ENCODE results near the gene BLCAP.
"Not testable (repeated sequence)": the region's sequence is repeated elsewhere in the genome, so short reads cannot be mapped to it uniquely, and the experiment has no call there.

BLCAP gene

GRCh38 chr20:37471741-37472235, 55.9 kb downstream of the BLCAP start:
- TF ChIP-seq EZH2 (IDR thresholded peaks at IDR 0.05), result no peak
- no peak for TF ChIP-seq FOXP2 (optimal IDR thresholded peaks at IDR 0.05; ENCODE audit: control extremely low read depth, extremely low read length, insufficient read depth)
- no peak for TF ChIP-seq POLR2AphosphoS5 (IDR thresholded peaks at IDR 0.05; ENCODE audit: borderline replicate concordance, low read depth, low read length)

GRCh38 chr20:37470190-37470589, 57.5 kb downstream of the BLCAP start:
- not testable (repeated sequence) for H3K36me3 ChIP-seq (ENCODE audit: insufficient read depth, low read length); H3K27ac ChIP-seq; DNase-seq (ENCODE audit: low read depth, low spot score); H3K9ac ChIP-seq (ENCODE audit: insufficient read length); H3K9me3 ChIP-seq (ENCODE audit: low read depth, low read length); H3K4me3 ChIP-seq

More at GRCh38 chr20:37471741-37472235, 55.9 kb downstream of the BLCAP start:
- Histone ChIP-seq H3K4me3 (no peak overlapping the region), H3K9ac (ENCODE audit: insufficient read length) (no peak overlapping the region), H3K27ac (no peak overlapping the region), H3K9me3 (ENCODE audit: low read depth, low read length) (no peaks in the 10 kb centered on the region), H3K36me3 (ENCODE audit: insufficient read depth, low read length) (no peaks in the 10 kb centered on the region)
- DNase-seq (ENCODE audit: low read depth, low spot score), result no peak

- DNase-seq (ENCODE audit: low read depth, low spot score), result no peak
- Histone ChIP-seq H3K4me3 (no peak overlapping the region), H3K9ac (ENCODE audit: insufficient read length) (no peak overlapping the region), H3K36me3 (ENCODE audit: insufficient read depth, low read length) (no peaks in the 10 kb centered on the region), H3K9me3 (ENCODE audit: low read depth, low read length) (no peaks in the 10 kb centered on the region), H3K27ac (no peak overlapping the region)
- TF ChIP-seq EZH2 (IDR thresholded peaks at IDR 0.05), result no peak
- no peak for TF ChIP-seq POLR2AphosphoS5 (IDR thresholded peaks at IDR 0.05; ENCODE audit: borderline replicate concordance, low read depth, low read length)
- TF ChIP-seq FOXP2 (optimal IDR thresholded peaks at IDR 0.05; ENCODE audit: control extremely low read depth, extremely low read length, insufficient read depth), result no peak
Measured at GRCh38 chr20:37469531-37469930, 58.1 kb downstream of the BLCAP start.

- TF ChIP-seq POLR2AphosphoS5 (IDR thresholded peaks at IDR 0.05; ENCODE audit: borderline replicate concordance, low read depth, low read length) (no peak), EZH2 (IDR thresholded peaks at IDR 0.05) (no peak), FOXP2 (optimal IDR thresholded peaks at IDR 0.05; ENCODE audit: control extremely low read depth, extremely low read length, insufficient read depth) (no peak)
- no peak overlapping the region for H3K27ac ChIP-seq
Measured at GRCh38 chr20:37468886-37469285, 58.8 kb downstream of the BLCAP start.

More at GRCh38 chr20:37468886-37469285, 58.8 kb downstream of the BLCAP start:
- Histone ChIP-seq H3K4me3 (no peak overlapping the region), H3K36me3 (ENCODE audit: insufficient read depth, low read length) (no peaks in the 10 kb centered on the region), H3K9me3 (ENCODE audit: low read depth, low read length) (no peaks in the 10 kb centered on the region), H3K9ac (ENCODE audit: insufficient read length) (no peak overlapping the region)
- DNase-seq (ENCODE audit: low read depth, low spot score), result no peak
